ENCODE data around the gene EMB. TPM values are rescaled to one million over a fixed set of nuclear protein-coding genes. Genes with fewer than 3 reads are reported as not detected.
"Not testable (repeated sequence)": the region's sequence is repeated elsewhere in the genome, so short reads cannot be mapped to it uniquely, and the experiment has no call there.

The EMB gene
- total RNA-seq, 1 donor from 2014 or later = 19.6 TPM

DNA sequence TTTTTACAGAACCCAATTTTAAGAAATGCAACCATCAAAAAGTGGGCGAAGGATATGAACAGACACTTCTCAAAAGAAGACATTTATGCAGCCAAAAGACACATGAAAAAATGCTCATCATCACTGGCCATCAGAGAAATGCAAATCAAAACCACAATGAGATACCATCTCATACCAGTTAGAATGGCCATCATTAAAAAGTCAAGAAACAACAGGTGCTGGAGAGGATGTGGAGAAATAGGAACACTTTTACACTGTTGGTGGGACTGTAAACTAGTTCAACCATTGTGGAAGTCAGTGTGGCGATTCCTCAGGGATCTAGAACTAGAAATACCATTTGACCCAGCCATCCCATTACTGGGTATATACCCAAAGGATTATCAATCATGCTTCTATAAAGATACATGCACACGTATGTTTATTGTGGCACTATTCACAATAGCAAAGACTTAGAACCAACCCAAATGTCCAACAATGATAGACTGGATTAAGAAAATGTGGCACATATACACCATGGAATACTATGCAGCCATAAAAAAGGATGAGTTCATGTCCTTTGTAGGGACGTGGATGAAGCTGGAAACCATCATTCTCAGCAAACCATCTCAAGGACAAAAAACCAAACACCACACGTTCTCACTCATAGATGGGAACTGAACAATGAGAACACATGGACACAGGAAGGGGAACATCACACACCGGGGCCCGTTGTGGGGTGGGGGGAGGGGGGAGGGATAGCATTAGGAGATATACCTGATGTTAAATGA, 19.7 kb downstream of the EMB start:
- DNase-seq = not testable (repeated sequence)

DNA sequence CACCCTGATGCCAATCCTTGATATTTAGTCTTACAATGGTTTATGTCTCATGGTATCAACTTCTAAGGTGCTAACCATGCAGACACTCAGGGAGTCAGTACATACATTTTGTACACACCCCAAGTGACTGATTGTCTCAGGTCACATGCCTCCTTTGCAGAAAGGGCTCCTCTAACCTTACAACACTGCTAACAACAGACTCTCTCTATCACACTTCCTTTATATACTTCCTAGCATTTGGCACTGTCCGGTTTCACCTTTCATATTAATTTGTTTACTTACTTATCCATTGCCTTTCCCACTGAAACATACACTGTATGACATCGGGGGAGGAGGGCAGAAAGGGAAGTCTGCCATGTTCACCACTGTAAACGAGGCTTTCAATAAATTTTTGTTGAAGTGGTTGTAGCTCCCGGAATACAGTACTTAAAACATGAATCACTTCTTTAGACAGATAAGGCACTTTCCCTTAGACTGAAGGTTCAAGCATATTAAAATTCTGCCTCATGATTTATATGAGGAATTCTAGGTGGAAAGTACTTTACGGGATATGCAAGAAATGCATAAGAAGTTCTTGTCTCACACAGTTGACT, 20.6 kb downstream of the EMB start:
- DNase-seq = no peak

DNA sequence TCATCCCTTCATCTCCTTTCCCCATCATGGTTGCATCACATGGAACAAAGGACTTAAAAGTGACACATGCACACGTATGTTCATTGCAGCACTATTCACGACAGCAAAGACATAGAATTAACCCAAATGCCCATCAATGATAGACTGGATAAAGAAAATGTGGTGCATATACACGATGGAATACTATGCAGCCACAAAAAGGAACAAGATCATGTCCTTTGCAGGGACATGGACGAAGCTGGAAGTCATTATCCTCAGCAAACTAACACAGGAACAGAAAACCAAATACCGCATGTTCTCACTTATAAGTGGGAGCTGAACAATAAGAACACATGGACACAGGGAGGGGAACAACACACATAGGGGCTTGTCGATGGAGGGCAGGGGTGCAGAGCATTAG, 21.4 kb downstream of the EMB start:
- DNase-seq = not testable (repeated sequence)

DNA sequence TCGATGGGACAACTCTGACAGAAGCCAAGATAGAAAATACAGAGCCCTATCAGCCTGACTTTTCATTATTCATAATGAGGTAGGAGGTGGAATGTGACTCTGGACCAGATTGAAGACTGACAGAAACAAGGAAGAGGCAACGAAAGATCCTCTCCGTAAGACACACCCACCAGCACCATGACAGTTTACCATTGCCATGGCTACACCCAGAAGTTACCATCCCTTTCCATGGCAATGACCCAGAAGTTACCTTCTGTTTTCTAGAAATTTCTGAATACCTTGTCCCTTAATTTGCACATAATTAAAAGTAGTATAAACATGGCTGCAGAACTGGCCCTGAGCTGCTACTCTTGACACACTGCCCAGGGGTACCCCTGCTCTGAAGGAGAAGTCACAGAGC, 24.5 kb downstream of the EMB start:
- DNase-seq = not testable (repeated sequence)

DNA sequence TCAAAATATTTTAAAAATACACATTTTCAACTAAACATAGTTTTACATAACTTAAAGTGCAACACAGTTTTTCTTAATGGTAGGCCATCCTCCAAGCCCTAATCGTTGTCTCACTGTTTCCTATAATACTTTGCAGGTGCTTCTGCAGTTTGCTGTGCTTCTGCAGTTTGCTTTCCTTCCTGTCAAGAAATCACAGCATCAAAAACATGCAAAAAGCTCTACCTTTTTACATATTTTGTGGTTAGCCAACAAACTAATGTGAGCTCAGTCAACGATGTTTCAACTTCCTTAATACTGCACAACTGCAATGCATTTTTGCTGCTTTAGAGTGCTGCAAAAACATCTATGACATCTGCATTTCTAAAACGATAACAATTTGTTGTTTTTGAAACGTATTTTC, 25.2 kb downstream of the EMB start:
- DNase-seq = no peak

GRCh38 chr5:50410932-50411331, 30.2 kb downstream of the EMB start:
- not testable (repeated sequence) for DNase-seq

GRCh38 chr5:50406877-50407276, 34.2 kb downstream of the EMB start:
- DNase-seq = no peak

- DNase-seq = no peak
Measured at GRCh38 chr5:50401336-50401735, 39.8 kb downstream of the EMB start.

DNA sequence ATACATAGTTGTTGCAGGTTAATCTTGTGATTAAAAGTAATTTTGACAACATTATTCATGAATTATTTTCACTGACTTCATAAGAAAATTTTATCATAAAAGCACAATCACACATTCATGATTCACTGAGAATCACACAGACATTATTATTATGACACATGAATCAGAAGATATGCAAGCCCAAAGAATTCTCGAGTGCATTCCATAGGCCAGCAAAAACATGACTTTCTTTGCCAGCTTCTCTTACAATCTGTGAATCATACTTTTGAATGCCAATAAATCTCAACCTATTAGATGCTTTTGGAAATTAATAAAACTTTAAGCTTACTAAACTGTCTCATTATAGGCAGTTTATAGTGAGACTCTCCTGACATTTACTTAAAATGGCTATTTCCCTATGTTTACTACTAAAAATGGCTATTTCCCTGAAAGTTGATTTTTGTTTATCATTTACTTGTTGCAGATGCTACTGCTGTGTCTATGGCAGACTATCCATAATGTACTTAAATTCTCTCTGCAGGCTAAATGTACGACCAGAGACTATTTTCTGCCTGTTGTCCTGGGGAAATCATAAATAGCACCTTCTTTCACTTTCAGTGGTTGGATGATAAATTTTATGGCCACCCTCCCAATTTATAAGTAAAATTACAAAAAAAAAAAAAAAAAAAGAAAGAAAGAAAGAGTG, 47.0 kb downstream of the EMB start:
- not testable (repeated sequence) for DNase-seq

DNA sequence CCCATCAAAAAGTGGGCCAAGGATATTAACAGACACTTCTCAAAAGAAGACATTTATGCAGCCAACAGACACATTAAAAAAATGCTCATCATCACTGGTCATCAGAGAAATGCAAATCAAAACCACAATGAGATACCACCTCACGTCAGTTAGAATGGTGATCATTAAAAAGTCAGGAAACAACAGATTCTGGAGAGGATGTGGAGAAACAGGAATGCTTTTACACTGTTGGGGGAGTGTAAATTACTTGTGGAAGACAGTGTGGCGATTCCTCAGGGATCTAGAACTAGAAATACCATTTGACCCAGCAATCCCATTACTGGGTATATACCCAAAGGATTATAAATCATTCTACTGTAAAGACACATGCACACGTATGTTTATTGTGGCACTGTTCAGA, 48.8 kb downstream of the EMB start:
- DNase-seq = not testable (repeated sequence)

DNA sequence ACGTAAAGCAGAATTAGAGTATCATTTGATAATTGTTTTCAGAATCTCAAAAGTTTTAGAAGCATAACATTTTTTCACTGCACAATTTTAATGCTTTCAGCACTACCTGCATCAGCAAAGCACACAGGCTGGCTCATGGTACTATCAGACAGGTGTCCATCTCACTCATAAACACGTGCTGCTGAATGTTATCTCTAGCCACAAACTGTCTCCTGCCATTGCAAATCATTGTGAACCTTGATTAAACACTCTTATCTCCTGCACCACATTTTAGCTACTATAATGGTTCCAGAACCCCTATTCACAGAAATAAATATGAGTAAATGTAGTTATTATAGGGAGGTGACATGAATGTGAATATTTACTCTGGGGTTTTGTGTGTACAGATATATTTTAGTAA, 56.7 kb downstream of the EMB start:
- not testable (repeated sequence) for DNase-seq

GRCh38 chr5:50376696-50377095, 64.4 kb downstream of the EMB start:
- not testable (repeated sequence) for DNase-seq

- DNase-seq = not testable (repeated sequence)
Measured at GRCh38 chr5:50369287-50370033, 71.6 kb downstream of the EMB start.

- DNase-seq = no peak
Measured at GRCh38 chr5:50365426-50366251, 75.4 kb downstream of the EMB start.

GRCh38 chr5:50364535-50365309, 76.4 kb downstream of the EMB start:
- not testable (repeated sequence) for DNase-seq

GRCh38 chr5:50359187-50359586, 81.9 kb downstream of the EMB start:
- DNase-seq = no peak

DNA sequence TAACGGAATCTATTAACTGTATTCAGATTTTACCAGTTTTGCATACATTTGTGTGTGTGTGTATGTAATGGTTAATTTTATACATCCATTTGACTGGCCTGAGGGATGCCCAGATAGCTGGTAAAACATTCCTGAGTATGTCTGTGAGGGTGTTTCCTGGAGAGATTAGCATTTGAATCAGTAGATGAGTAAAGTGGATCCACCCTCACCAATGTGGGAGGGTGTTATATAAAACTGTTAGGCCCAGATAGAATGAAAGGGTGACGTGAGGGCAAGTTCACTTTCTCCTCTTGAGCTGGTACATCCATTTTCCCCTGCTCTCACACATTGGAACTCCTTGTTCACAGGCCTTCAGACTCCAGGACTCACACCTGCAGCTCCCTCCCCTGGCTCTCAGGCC, 88.7 kb downstream of the EMB start:
- no peak for DNase-seq
